Dedifferentiated amniotic fluid mesenchymal stem cell (primary cell): ENCODE results near the gene DHRS3.
"Not testable (repeated sequence)": the region's sequence is repeated elsewhere in the genome, so short reads cannot be mapped to it uniquely, and the experiment has no call there.

Source experiments
- DNase-seq: peaks from one replicate; pipeline ENCODE4 v3.0.0-alpha.2; 2016; ENCODE audit errors: extremely low spot score

The DHRS3 gene

GRCh38 chr1:12617901-12618660, at the start of gene DHRS3:
TSS of gene DHRS3 (minus strand) at chr1:12618210. CDS start at chr1:12617348, 862 bp downstream.
- peak; percentile 59 for DNase-seq

GRCh38 chr1:12666141-12666735, 48.2 kb upstream of the DHRS3 start:
- DNase-seq = no peak

- DNase-seq = no peak
These were observed 47.5 kb upstream of the DHRS3 start for GRCh38 chr1:12665511-12665910.

- DNase-seq = no peak
These were observed 44.5 kb upstream of the DHRS3 start for GRCh38 chr1:12662556-12662955.

- DNase-seq = no peak
These were observed 43.7 kb upstream of the DHRS3 start for GRCh38 chr1:12661606-12662219.

GRCh38 chr1:12658531-12659453, 40.8 kb upstream of the DHRS3 start:
- peak; percentile 83 for DNase-seq

- not testable (repeated sequence) for DNase-seq
These were observed 40.0 kb upstream of the DHRS3 start for GRCh38 chr1:12657885-12658512.

- no peak for DNase-seq
These were observed 39.3 kb upstream of the DHRS3 start for GRCh38 chr1:12657060-12657884.

- DNase-seq = no peak
These were observed 38.6 kb upstream of the DHRS3 start for GRCh38 chr1:12656575-12656974.

- DNase-seq = no peak
These were observed 36.6 kb upstream of the DHRS3 start for GRCh38 chr1:12654657-12655056.

GRCh38 chr1:12654004-12654567, 36.1 kb upstream of the DHRS3 start:
- no peak for DNase-seq

GRCh38 chr1:12649971-12650421, 32.0 kb upstream of the DHRS3 start:
- DNase-seq = peak; percentile 58

- no peak for DNase-seq
These were observed 30.7 kb upstream of the DHRS3 start for GRCh38 chr1:12648741-12649140.

GRCh38 chr1:12645401-12645800, 27.4 kb upstream of the DHRS3 start:
- not testable (repeated sequence) for DNase-seq

- DNase-seq = no peak
These were observed 26.8 kb upstream of the DHRS3 start for GRCh38 chr1:12644829-12645228.

GRCh38 chr1:12644237-12644636, 26.2 kb upstream of the DHRS3 start:
- no peak for DNase-seq

- no peak for DNase-seq
These were observed 25.8 kb upstream of the DHRS3 start, which contains the start of gene AADACL4 for GRCh38 chr1:12643785-12644184. TSS of gene AADACL4 (plus strand) at chr1:12644085. CDS start at chr1:12644547, 462 bp downstream.

GRCh38 chr1:12643079-12643478, 25.1 kb upstream of the DHRS3 start:
- no peak for DNase-seq

GRCh38 chr1:12640958-12641272, 22.9 kb upstream of the DHRS3 start:
- DNase-seq = no peak
